Stimulated activated CD8-positive, alpha-beta memory T cell treated with anti-CD3 and anti-CD28 coated beads, Interleukin-4, amount 100 ng/mL, for 24 hours (primary cell): ENCODE measurements around the gene NHERF1.

Experiments used
- DNase-seq: peaks from one replicate; pipeline ENCODE4 v3.0.0-alpha.2; 2020; ENCODE audit warnings: low read depth

Gene NHERF1

GRCh38 chr17:74732042-74732867, 16.2 kb upstream of the NHERF1 start:
- no peak for DNase-seq

DNA sequence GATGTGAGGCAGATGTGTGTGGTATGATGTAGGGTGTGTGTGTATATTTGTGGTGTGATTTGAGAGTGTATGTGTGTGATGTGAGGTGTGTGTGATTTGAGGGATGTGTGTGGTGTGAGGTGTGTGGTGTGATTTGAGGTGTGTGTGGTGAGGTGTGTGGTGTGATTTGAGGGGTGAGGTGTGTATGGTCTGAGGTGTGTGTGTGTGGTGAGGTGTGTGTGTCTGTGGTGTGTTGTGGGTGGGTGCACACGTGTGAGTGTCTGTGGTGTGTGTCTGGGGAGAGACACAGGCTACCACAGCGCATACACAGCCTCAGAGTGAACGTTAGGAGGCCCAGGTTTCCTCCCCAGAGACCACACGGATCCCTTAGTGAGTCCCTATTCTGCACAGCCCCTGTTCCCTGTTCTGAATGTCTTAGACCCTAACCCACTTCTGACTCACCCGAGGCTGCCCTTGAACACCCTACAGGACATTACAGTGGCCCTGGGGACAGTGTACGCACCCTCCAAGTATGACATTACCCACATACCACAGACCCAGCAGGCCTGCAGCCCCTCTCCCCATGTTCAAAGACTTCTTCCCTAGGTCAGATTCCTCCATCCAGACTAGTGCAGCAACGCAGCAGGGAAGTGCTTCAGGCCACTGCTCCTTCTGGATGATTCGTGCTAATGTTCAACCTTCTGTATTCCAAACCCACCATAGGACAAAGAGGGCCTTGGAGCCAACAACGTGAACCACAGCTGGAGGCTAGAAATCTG, 14.9 kb upstream of the NHERF1 start:
- DNase-seq, result no peak

GRCh38 chr17:74734256-74734655, 14.2 kb upstream of the NHERF1 start:
- DNase-seq, result no peak

DNA sequence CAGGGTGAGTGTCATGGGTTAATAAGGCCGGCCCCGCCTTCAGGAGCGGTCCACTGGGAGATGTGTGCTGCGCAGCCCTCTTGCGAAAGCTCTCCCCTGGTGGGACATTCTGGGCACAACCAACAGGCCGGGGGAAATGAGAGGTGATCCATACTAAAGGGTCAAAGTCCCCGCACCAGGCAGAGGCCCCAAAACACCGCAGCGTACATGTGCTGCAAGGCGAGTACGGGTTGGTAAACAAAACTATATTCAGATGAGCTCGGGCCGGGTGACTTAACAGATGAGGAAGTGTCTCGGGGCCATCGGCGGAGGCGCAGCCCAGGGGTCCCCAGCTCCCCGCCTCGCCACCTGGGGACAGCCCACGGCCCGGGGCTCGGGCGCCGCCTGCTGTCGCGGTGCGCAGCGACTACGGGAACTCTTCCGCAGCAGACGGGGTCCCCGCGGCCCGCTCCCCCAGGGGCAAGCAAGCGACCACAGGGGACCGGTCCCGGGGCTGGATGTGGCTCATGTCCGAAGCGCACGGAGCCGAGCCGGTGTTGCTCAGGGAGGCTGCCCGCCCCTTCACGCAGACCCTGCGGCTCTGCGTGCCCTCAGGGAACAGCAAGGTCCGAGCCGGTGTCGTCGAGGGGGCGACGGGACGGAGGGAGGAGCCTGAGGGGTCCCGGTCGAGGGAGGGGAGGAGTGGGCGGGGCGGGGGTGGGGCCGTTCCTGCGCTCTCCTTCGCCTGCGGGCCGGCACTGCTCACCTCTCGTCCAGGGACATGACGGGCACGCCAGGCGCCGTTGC, 11.7 kb upstream of the NHERF1 start, which contains the start of gene RAB37:
RAB37 (plus strand) TSS at position 744 of the 786 bp plus-strand sequence; CDS start at position 761, 17 bp downstream.
- DNase-seq, result peak; percentile 36

GRCh38 chr17:74737299-74738050, 11.0 kb upstream of the NHERF1 start:
- DNase-seq, result no peak

DNA sequence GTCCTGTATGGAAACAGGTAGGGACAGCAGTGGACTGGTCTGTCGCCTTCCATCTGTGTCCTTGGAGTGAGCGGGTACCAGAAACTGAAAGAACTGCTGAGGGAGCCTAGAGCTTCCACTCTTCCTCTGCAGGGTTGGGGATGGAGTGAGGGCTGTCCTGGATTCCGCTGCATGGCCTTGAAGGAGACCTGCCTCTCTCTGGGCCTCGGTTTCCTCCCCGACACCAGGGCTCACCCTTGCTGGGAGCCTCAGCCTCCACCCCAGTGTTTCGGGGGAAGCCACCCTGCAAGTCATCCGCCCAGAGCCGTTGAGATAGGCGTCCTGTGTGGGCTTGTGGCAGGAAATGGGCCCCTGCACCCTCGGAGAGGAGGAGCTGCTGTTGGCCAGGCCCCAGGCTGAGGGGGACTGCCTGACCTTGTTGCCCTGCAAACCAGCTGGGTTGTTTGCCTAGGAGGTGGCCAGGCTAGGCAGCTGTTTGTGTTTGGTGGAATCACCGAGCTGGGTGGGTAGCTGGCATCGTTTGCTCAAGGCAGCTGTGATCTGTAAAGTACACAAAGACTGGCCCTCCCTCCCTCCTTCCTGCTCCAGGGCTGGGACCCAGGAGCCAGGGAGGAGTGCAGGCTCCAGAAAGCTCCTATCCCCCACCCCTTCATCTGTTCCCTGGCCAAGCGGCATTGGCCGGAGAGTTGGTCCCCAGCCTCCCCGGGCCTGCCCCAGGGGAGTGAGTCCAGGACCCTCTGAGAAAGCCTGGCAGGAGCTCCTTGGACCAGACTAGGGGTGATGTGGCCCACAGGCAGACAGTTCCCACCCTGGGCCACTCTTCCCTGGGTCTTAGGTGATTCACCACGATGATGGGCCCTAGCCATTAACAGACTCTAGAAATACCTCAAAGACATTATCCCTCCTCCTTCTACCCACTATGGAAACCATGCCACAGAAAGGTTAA, 10.1 kb upstream of the NHERF1 start:
- DNase-seq, result peak; percentile 67

DNA sequence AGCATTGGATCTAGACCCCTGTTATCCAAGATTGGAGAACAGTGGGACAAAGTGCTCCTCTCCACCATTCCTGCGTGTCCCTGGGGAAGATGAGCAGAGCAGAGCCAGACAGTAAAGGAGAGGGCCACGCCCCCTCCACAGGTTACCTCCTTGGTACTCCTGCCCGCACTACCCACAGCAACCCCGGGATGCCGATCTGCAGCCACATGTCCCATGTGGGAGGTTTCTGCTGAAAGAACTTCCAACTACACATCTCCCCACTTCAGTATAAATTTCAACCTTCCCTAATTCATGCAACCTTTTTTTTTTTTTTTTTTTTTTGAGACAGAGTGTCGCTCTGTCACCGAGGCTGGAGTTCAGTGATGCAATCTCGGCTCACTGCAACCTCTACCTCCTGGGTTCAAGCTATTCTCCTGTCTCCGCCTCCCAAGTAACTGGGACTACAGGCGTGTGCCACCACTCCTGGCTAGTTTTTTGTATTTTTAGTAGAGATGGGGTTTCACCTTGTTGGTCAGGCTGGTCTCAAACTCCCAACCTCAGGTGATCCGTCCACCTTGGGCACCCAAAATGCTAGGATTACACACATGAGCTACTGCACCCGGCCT, 9.1 kb upstream of the NHERF1 start:
- DNase-seq, result no peak

DNA sequence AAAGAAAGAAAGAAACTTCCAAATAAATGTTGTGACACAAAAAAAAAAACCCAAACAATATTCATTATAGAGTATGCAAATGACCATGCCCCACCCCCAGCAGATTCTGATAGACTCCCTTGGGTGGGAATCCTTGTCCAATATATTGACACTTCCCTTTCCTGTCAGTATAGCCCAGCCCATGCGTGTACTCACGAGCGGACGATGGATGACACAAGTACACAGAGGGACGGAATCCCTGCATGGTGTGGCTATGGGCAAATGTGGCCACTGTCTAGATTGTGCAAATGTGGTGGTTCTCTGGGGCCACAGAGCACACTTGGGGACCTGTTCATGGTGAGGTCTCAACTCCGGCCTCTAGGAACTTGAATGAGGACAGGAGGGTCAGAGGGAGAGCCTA, 8.3 kb upstream of the NHERF1 start:
- DNase-seq, result no peak

- no peak for DNase-seq
Observed at GRCh38 chr17:74740641-74741387, 7.6 kb upstream of the NHERF1 start.

GRCh38 chr17:74742153-74742515, 6.3 kb upstream of the NHERF1 start:
- DNase-seq, result peak; percentile 23

DNA sequence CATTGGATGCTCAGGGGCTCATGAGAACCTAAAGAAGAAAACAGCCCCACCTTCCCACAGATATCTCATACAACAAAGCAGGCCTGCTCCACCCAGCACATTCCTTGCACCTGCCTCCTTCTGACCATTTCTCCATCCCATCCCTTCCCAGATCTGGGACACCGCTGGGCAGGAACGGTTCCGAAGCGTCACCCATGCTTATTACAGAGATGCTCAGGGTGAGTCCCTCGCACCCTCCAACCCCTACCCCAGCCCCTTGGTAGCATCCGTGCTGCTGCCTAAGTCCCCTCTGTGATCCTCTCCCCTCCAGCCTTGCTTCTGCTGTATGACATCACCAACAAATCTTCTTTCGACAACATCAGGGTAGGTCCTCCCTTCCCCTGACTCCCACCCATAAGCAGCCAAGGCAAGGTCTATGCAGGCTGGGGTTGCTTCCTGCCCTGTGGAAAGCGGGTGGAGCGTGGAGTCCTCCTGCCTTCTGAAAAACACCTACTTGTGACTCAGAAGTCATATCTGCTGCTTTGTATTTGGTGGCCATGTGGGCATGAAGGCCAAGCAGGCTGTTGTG, 5.4 kb upstream of the NHERF1 start:
- DNase-seq, result no peak

DNA sequence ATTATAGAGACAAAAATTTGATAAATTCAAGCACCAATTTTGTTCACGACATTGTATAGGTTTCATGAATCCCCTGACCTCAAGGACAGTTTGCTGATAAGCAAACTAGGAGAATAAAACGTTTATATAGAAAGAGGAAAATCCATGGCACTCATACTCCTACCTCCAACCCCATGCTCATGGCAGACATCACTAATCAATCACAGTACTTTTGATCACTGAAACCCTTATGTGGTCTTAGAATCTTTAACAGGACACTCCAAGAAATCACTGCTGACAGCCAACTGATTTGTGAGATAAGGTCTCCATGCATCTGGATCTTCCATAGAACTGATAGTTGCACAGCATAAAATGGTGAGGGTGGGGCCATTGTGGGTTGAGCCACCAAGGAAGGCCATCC, 4.7 kb upstream of the NHERF1 start:
- no peak for DNase-seq

DNA sequence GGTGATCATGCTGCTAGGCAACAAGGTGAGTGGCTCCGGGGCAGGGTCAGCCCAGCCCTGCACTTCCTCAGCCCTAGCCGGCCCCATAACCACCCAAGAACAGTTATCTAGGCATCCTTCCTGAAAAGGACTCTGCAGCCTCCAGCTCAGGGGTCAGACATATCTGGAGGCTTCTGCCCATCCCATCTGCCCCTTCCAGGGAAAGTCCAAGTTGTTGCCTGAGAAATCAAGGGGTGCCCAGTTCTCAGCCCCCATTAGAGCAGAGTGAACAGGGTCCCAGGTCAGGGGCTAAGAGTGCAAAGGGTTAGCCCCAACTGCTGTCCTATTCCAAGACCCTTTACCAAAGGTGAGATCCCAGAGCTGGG, 4.1 kb upstream of the NHERF1 start:
- no peak for DNase-seq

GRCh38 chr17:74744714-74745547, 3.5 kb upstream of the NHERF1 start:
- peak; percentile 74 for DNase-seq

GRCh38 chr17:74745548-74746177, 2.8 kb upstream of the NHERF1 start:
- no peak for DNase-seq

DNA sequence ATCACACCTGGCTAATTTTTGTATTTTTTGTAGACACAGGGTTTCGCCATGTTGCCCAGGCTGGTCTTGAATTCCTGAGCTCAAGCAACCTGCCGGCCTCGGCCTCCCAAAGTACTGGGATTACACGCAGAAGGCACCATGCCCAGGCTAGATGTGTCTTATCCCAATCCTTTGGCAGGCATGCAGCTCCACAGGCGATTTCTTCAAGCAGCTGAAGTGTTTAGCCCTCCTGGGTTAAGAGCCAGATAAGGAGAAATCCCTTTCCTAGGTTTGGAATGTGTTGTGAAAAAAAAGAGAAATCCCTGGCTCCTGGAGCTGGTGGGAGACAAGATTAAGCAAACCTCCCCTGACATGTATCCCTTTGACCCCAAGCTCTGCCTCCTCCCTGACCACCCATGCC, 2.1 kb upstream of the NHERF1 start:
- no peak for DNase-seq

- no peak for DNase-seq
Observed at GRCh38 chr17:74746922-74747321, 1.5 kb upstream of the NHERF1 start.

GRCh38 chr17:74748279-74748528, 224 bp upstream of the NHERF1 start:
- no peak for DNase-seq
